GM19099 (cell line): ENCODE results near the gene ACIN1.

Experiments used
- POLR2A ChIP-seq: IDR thresholded peaks from 3 replicates; pipeline ENCODE4 v1.6.1; 2011; ENCODE audit warnings: low read depth; ENCODE audit not compliant: insufficient read length; ENCODE audit errors: extremely low read depth

ACIN1 gene, protein sequence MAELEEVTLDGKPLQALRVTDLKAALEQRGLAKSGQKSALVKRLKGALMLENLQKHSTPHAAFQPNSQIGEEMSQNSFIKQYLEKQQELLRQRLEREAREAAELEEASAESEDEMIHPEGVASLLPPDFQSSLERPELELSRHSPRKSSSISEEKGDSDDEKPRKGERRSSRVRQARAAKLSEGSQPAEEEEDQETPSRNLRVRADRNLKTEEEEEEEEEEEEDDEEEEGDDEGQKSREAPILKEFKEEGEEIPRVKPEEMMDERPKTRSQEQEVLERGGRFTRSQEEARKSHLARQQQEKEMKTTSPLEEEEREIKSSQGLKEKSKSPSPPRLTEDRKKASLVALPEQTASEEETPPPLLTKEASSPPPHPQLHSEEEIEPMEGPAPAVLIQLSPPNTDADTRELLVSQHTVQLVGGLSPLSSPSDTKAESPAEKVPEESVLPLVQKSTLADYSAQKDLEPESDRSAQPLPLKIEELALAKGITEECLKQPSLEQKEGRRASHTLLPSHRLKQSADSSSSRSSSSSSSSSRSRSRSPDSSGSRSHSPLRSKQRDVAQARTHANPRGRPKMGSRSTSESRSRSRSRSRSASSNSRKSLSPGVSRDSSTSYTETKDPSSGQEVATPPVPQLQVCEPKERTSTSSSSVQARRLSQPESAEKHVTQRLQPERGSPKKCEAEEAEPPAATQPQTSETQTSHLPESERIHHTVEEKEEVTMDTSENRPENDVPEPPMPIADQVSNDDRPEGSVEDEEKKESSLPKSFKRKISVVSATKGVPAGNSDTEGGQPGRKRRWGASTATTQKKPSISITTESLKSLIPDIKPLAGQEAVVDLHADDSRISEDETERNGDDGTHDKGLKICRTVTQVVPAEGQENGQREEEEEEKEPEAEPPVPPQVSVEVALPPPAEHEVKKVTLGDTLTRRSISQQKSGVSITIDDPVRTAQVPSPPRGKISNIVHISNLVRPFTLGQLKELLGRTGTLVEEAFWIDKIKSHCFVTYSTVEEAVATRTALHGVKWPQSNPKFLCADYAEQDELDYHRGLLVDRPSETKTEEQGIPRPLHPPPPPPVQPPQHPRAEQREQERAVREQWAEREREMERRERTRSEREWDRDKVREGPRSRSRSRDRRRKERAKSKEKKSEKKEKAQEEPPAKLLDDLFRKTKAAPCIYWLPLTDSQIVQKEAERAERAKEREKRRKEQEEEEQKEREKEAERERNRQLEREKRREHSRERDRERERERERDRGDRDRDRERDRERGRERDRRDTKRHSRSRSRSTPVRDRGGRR

DNA sequence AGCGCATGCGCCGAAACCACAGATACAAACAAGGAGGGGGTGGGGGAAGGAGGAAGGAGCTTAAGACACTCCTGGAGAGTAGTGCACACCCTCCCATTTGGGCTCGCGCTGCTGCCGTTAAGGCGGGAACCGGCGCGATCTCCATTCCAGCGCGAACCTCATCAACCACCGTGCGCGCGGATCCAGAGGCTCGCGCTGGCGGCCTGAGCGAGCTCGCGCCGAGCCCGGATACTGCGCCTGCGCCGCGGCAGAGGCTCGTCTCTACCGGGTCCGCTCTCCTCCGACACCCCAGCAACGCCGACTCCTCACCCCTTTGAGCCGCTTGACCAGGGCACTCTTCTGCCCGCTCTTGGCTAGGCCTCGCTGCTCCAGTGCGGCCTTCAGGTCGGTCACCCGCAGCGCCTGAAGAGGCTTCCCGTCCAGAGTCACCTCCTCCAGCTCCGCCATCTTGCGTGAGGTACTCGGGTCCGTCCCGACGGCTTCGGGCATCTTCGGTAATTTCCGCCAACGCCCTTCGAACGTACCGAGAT is at the start of gene ACIN1:
Gene ACIN1 (minus strand): TSS at position 471 of the 530 bp plus-strand sequence. CDS start 24 bp downstream, at position 447.
- peak; percentile 86 for TF ChIP-seq POLR2A

GRCh38 chr14:23143911-23144310 is 49.0 kb upstream of the ACIN1 start:
- TF ChIP-seq POLR2A = no peak

DNA sequence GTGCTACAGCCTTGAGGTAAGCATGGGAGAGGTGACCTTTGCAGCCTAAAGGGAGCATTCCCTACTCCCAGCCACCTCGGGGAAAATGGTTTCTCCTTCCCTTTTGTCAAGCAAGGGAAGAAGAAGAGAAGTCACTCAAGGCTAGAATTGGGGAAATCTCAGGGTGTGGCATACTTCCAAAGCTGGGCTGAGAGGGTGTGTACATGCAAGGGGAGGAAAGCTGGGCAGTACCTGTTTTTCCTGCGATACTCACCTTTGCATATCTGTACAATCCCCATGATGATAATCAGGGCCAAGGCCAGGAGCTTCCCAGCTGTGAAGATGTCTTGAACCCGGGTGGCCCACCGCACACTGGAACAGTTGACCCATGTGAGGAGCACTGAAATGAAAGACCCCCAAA is 47.9 kb upstream of the ACIN1 start:
- TF ChIP-seq POLR2A = no peak

DNA sequence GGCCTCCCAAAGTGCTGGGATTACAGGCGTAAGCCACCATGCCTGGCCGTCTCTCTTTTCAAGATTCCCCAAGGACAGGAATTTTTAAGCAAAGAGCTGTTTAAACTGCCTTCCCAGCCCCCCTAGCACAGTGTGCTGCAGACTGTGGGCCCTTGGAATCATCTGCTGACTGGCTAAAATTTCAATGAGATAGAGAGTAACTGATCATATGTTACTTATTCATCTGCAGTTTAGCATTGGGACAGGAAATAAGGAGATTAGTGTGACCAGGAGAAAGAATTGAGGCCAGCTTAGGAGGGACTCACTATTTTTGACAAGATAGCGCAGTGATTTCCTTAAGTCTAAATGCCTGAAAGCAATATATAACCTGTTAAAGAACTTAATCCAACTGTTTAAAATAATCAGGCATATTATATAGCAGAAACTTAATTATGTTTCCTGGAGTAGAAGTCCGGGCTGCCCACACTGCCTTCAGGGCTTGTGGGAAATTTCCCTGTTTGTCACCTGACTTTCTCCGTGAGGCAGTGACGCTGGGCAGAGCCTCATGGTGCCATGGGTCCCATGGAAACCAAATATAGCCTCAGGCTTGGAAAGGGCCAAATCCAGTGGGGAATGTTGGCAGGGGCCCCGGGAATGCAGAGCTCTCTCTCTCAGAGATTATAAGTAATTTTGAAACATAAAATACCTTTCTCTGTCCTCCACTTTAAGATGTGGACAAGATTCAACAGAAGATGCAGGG is 46.9 kb upstream of the ACIN1 start:
- no peak for TF ChIP-seq POLR2A

GRCh38 chr14:23140371-23140770 is 45.4 kb upstream of the ACIN1 start:
- TF ChIP-seq POLR2A = no peak

- TF ChIP-seq POLR2A = no peak
Measured at GRCh38 chr14:23139874-23140273, 44.9 kb upstream of the ACIN1 start.

- TF ChIP-seq POLR2A = no peak
Measured at GRCh38 chr14:23137813-23138535, 43.0 kb upstream of the ACIN1 start.

- TF ChIP-seq POLR2A = no peak
Measured at GRCh38 chr14:23137192-23137812, 42.4 kb upstream of the ACIN1 start.

GRCh38 chr14:23136566-23137133 is 41.7 kb upstream of the ACIN1 start:
- TF ChIP-seq POLR2A = no peak

- TF ChIP-seq POLR2A = no peak
Measured at GRCh38 chr14:23132970-23133369, 38.0 kb upstream of the ACIN1 start.

DNA sequence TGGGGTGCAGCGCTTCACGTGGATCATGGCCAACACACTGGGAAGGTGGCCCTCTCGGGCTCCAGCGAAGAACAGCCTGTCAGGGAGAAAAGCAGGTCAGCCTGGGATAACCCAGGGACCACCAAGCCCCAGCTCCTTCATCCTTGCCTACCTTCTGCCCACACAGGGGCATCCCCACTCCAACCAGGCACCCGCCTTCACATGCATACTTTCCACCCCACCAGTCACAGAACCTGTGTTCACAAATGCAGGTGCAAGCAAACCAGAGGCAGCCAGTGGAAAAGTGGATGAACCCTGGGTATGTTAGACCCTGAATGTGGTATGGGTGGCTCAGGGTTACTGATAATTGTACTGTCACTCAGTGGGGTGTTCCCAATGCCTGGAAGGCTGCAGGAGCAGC is 36.5 kb upstream of the ACIN1 start:
- TF ChIP-seq POLR2A = no peak

DNA sequence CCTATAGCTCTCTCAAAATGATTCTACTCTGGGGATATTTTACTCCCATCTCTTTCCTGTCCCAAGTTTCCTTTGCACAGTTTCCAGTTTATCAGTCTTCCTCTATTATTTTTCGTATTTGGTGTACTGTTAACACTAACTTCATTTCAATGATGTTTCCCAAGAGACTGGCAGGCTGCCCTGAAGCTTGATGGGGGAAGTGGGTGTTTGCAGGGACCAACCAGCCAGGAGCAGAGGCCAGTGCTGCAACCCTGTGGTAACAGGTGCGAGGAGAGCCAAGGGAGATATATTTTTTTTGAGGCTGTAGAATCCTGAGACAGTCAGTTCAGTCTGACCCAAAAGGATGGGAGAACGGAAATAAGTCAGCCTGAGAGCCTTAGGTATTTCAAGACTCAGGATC is 35.9 kb upstream of the ACIN1 start:
- TF ChIP-seq POLR2A = no peak

DNA sequence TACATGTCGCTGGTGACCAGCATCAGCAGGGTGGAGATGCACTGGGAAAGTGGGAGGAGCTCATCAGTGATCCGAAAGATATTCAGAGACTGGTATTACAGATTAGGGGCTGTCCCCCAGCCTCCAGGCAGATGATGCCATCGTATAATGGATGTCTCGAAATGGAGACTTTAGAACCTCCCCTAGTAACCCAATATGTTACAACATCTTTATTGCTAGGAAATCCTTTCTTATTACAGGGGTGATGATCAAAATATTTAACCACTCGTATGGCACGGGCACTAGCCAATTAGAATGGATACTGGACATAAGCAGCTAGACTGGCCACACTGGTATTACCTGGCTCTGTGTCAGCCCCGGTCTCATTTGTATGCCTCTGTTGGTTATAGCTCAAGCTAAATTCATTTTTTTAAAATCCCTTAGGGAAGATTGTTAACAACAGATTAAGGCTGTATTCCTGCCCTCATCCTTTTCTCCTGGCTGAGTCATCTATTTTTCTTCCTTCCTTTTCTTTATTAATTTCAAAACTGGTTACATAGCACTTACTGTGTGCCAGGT is 34.9 kb upstream of the ACIN1 start:
- TF ChIP-seq POLR2A = no peak
